ENCODE measurements around the gene C1QTNF2.

Gene C1QTNF2

GRCh38 chr5:160375166-160375565 lies 4.7 kb upstream of the C1QTNF2 start:
- DNase-seq (ENCODE audit: low read depth in 2 of 2), result no peak

- DNase-seq (ENCODE audit: low read depth in 2 of 2), result no peak
These were observed 868 bp upstream of the C1QTNF2 start for GRCh38 chr5:160371294-160371693.

GRCh38 chr5:160370713-160371034 lies 248 bp upstream of the C1QTNF2 start:
- no peak for DNase-seq (ENCODE audit: low read depth in 2 of 2)

- no peak for DNase-seq (ENCODE audit: low read depth in 2 of 2)
These were observed 2.5 kb downstream of the C1QTNF2 start for GRCh38 chr5:160367885-160368284.

- no peak for DNase-seq (ENCODE audit: low read depth in 2 of 2)
These were observed 3.2 kb downstream of the C1QTNF2 start for GRCh38 chr5:160367261-160367660.

GRCh38 chr5:160366230-160366629 lies 4.2 kb downstream of the C1QTNF2 start:
- DNase-seq (ENCODE audit: low read depth in 2 of 2), result no peak

GRCh38 chr5:160363660-160364395 lies 6.6 kb downstream of the C1QTNF2 start:
- no peak for DNase-seq (ENCODE audit: low read depth in 2 of 2)

- no peak for DNase-seq (ENCODE audit: low read depth in 2 of 2)
These were observed 7.2 kb downstream of the C1QTNF2 start for GRCh38 chr5:160363211-160363610.

- no peak for DNase-seq (ENCODE audit: low read depth in 2 of 2)
These were observed 8.7 kb downstream of the C1QTNF2 start for GRCh38 chr5:160361624-160362228.

- DNase-seq (ENCODE audit: low read depth in 2 of 2), result no peak
These were observed 10.1 kb downstream of the C1QTNF2 start for GRCh38 chr5:160360310-160360709.

GRCh38 chr5:160359816-160360215 lies 10.6 kb downstream of the C1QTNF2 start:
- no peak for DNase-seq (ENCODE audit: low read depth in 2 of 2)

- no peak for DNase-seq (ENCODE audit: low read depth in 2 of 2)
These were observed 11.2 kb downstream of the C1QTNF2 start for GRCh38 chr5:160359242-160359641.

- no peak for DNase-seq (ENCODE audit: low read depth in 2 of 2)
These were observed 12.5 kb downstream of the C1QTNF2 start for GRCh38 chr5:160357861-160358411.

GRCh38 chr5:160357394-160357793 lies 13.0 kb downstream of the C1QTNF2 start:
- DNase-seq (ENCODE audit: low read depth in 2 of 2), result no peak

- DNase-seq (ENCODE audit: low read depth in 2 of 2), result no peak
These were observed 13.7 kb downstream of the C1QTNF2 start for GRCh38 chr5:160356550-160357347.

GRCh38 chr5:160354666-160355065 lies 15.8 kb downstream of the C1QTNF2 start:
- no peak for DNase-seq (ENCODE audit: low read depth in 2 of 2)

GRCh38 chr5:160353379-160353778 lies 17.0 kb downstream of the C1QTNF2 start:
- DNase-seq (ENCODE audit: low read depth in 2 of 2), result no peak

- no peak for DNase-seq (ENCODE audit: low read depth in 2 of 2)
These were observed 18.1 kb downstream of the C1QTNF2 start for GRCh38 chr5:160352308-160352707.

- DNase-seq (ENCODE audit: low read depth in 2 of 2), result no peak
These were observed 20.5 kb downstream of the C1QTNF2 start for GRCh38 chr5:160349935-160350303.

GRCh38 chr5:160349249-160349934 lies 21.0 kb downstream of the C1QTNF2 start:
- DNase-seq (ENCODE audit: low read depth in 2 of 2), result no peak

GRCh38 chr5:160348080-160348479 lies 22.3 kb downstream of the C1QTNF2 start:
- DNase-seq (ENCODE audit: low read depth in 2 of 2), result no peak

- no peak for DNase-seq (ENCODE audit: low read depth in 2 of 2)
These were observed 23.0 kb downstream of the C1QTNF2 start for GRCh38 chr5:160347448-160347847.

Measured in stimulated activated CD8-positive, alpha-beta memory T cell treated with anti-CD3 and anti-CD28 coated beads, Interleukin-2, amount 100 ng/mL, for 1 hour (primary cell).